NB4 (cell line): ENCODE data around the gene PAX2.

ENCODE experiments used
- DNase-seq: peaks from one replicate; pipeline ENCODE4 v3.0.0; 2010; ENCODE audit warnings: low read depth
- H3K4me3 ChIP-seq: one replicate; pipeline ENCODE4 v1.5.1; 2011; ENCODE audit warnings: mild to moderate bottlenecking, low read depth, low read length, moderate library complexity
- CTCF ChIP-seq: IDR thresholded peaks from one replicate; pipeline ENCODE4 v1.5.1; 2012; ENCODE audit warnings: low read depth, low read length
- MAX ChIP-seq: IDR thresholded peaks from 2 replicates; pipeline ENCODE4 v1.6.1; 2011; ENCODE audit warnings: low read depth, low read length
- MYC ChIP-seq: IDR thresholded peaks from 2 replicates; pipeline ENCODE4 v1.6.1; 2011; ENCODE audit warnings: low read depth, low read length
- POLR2A ChIP-seq: IDR thresholded peaks from 2 replicates; pipeline ENCODE4 v1.6.1; 2011; ENCODE audit warnings: mild to moderate bottlenecking; ENCODE audit not compliant: insufficient read length; ENCODE audit errors: extremely low read depth

Gene PAX2

GRCh38 chr10:100784126-100784525 lies 38.7 kb downstream of the PAX2 start:
- no peak for DNase-seq
- TF ChIP-seq POLR2A, result no peak
- no peak for TF ChIP-seq CTCF
- no peak for TF ChIP-seq MYC
- no peak for TF ChIP-seq MAX

GRCh38 chr10:100786591-100786990 lies 41.2 kb downstream of the PAX2 start:
- no peak for DNase-seq
- H3K4me3 ChIP-seq, result no peak overlapping the region
- no peak for TF ChIP-seq POLR2A
- TF ChIP-seq MAX, result no peak
- no peak for TF ChIP-seq CTCF
- TF ChIP-seq MYC, result no peak

More at GRCh38 chr10:100784126-100784525, 38.7 kb downstream of the PAX2 start:
- no peak overlapping the region for H3K4me3 ChIP-seq

GRCh38 chr10:100788002-100788903 lies 42.9 kb downstream of the PAX2 start:
- no peak for DNase-seq
- no peak for TF ChIP-seq POLR2A
- no peak for TF ChIP-seq CTCF
- no peak for TF ChIP-seq MAX
- TF ChIP-seq MYC, result no peak
- no peak overlapping the region for H3K4me3 ChIP-seq

DNA sequence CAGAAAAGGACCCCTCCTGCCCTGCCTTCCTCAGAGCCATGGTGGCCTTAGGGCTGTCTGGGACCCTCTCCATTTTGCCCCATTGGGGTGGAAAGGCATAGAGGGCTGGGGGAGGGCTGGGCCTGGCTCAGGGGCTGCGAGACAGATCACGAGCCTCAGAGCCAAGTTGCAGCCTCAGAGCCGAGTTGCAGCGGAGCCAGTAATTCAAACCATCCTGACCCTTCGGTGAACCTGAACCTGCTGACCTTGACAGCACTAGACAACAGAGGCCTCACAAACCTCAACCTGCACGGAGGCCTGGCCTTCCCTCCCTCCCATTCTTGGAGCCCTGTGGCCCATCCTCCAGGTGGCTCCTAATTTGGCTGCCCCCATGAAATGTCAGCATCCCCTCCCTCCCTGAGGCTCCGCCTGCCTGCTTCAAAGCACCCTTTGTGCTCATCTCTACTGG lies 45.4 kb downstream of the PAX2 start:
- TF ChIP-seq CTCF, result no peak
- TF ChIP-seq POLR2A, result no peak
- TF ChIP-seq MYC, result no peak
- TF ChIP-seq MAX, result no peak
- no peak for DNase-seq
- no peak overlapping the region for H3K4me3 ChIP-seq

DNA sequence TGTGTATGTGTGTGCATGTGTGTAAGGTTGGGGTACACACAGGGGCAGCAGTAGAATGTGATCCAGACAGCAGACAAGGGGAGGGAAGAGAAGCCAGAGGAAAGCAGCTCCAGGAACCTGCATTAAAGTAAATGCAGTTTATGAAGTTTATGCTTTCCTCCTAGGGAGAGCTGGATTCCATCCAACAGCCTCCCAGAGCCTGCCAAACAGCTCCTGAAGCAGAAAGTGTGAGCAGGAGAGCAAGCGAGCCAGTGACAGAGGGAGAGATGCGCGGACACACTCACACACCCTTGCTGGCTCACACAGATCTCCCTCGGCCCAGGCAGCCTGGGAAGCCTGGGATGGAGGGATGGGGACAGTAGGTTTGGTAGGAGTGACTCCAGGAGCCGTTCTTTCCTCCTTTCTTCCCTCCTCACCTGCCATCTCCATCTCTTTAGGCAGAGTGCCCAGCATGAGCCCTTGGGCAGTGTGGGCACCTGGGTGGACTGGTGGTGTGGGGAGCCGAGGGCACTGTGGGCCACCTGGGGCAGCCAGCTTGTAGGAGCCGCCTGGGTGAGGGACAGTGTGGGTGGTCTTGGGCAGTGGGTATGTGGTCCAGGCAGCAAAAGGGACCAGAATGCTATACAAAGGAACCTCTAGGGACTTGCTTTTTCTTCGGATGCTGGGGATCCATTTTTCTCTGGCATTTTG lies 46.1 kb downstream of the PAX2 start:
- DNase-seq, result no peak
- H3K4me3 ChIP-seq, result no peak overlapping the region
- TF ChIP-seq MYC, result no peak
- TF ChIP-seq POLR2A, result no peak
- TF ChIP-seq CTCF, result no peak
- TF ChIP-seq MAX, result no peak
